ENCODE results near the gene HAP1.

- TF ChIP-seq CTCF (tag by site-specific recombination; IDR thresholded peaks at IDR 0.05) (no peak), KLF16 (tag by site-specific recombination; IDR thresholded peaks at IDR 0.05) (no peak), SETDB1 (IDR thresholded peaks at IDR 0.05; ENCODE audit: insufficient read length, low read length) (no peak), ZNF585B (tag by site-specific recombination; IDR thresholded peaks at IDR 0.05) (no peak), ZNF23 (tag by site-specific recombination; IDR thresholded peaks at IDR 0.05; ENCODE audit: borderline replicate concordance) (no peak), MYNN (tag by site-specific recombination; IDR thresholded peaks at IDR 0.05; ENCODE audit: borderline replicate concordance) (no peak)
Observed at GRCh38 chr17:41740506-41740905, 6.1 kb upstream of the HAP1 start.

Measured in HEK293 (cell line).